GM12878 (cell line): ENCODE measurements around the gene SPDL1. TPM values are rescaled to one million over a fixed set of nuclear protein-coding genes. Genes with fewer than 3 reads are reported as not detected.

Experiments
- ATAC-seq: fragments of 200-7000 bp; cut with Tn5 transposase; 3 replicates; pipeline ENCODE4 v1.9.1; 2020; ENCODE audit warnings: mild to moderate bottlenecking, moderate library complexity
- BruUV-seq: library from RNA; stranded (reverse); fragments of 400-500 nt; replicated peaks from 2 replicates; lab custom pipeline; 2021; lab: Mats Ljungman, UMichigan
- CTCF ChIA-PET: fragments of 300-600 bp; sonication (Branson Sonifier 250); formaldehyde crosslinking; extraction: SDS; loops from one replicate; lab custom pipeline; 2021; ENCODE audit warnings: inconsistent platforms; lab: Yijun Ruan, JAX
- POLR2A ChIA-PET: fragments of 350-600 bp; formaldehyde crosslinking; extraction: SDS; loops from one replicate; lab custom pipeline; 2021; ENCODE audit warnings: inconsistent platforms; lab: Charles Lee
- RAD21 ChIA-PET: fragments of 300-600 bp; sonication (Branson Sonifier 250); formaldehyde crosslinking; loops from one replicate; lab custom pipeline; 2023; ENCODE audit warnings: antibody characterized with exemption; ENCODE audit not compliant: unreplicated experiment; lab: Charles Lee
- SMC1A ChIA-PET: fragments of 300-600 bp; sonication (Branson Sonifier 250); formaldehyde crosslinking; loops from one replicate; lab custom pipeline; 2023; ENCODE audit not compliant: unreplicated experiment, uncharacterized antibody; lab: Charles Lee
- DNase-seq: peaks from one replicate; pipeline ENCODE4 v3.0.0-alpha.2; 2011; ENCODE audit warnings: low read depth, low spot score
- FAIRE-seq: peaks from 3 replicates; lab custom pipeline; 2011; peaks lifted over from hg19 to GRCh38; lab: Jason Lieb, UNC
- H2AFZ ChIP-seq: 2 replicates; pipeline ENCODE4 v1.6.0; 2011; ENCODE audit warnings: low read depth, low read length, control low read depth; ENCODE audit not compliant: control insufficient read depth
- H3K27ac ChIP-seq: 2 replicates; pipeline ENCODE4 v1.5.1; 2011; ENCODE audit warnings: control low read depth; ENCODE audit not compliant: control insufficient read depth, insufficient read depth
- H3K27me3 ChIP-seq, 2 experiments: replicated peaks in 1 of 2; 2 replicates each; pipeline versions ENCODE4 v1.6.0 to v1.6.1; 2011; ENCODE audit warnings: low read length in 1 of 2; ENCODE audit not compliant: control insufficient read depth in 2 of 2, insufficient read depth in 2 of 2
- H3K36me3 ChIP-seq, 2 experiments: 2 replicates each; pipeline ENCODE4 v1.5.1; 2011; ENCODE audit warnings: low read length in 1 of 2; ENCODE audit not compliant: control insufficient read depth in 2 of 2, insufficient read depth in 2 of 2
- H3K4me1 ChIP-seq: 2 replicates; pipeline ENCODE4 v1.6.1; 2011; ENCODE audit warnings: mild to moderate bottlenecking, low read length, moderate library complexity, mixed read lengths; ENCODE audit not compliant: control insufficient read depth, insufficient read depth
- H3K4me2 ChIP-seq: 2 replicates; pipeline ENCODE4 v1.6.0; 2011; ENCODE audit warnings: control low read depth; ENCODE audit not compliant: control insufficient read depth, insufficient read depth
- H3K4me3 ChIP-seq: fragments of 200-600 bp; sonication (generic); 2 replicates; pipeline ENCODE4 v1.5.1; 2016
- H3K79me2 ChIP-seq: 2 replicates; pipeline ENCODE4 v1.6.0; 2011; ENCODE audit warnings: low read length; ENCODE audit not compliant: control insufficient read depth, insufficient read depth
- H3K9ac ChIP-seq: 2 replicates; pipeline ENCODE4 v1.8.0; 2011; ENCODE audit warnings: low read length, control low read depth, mixed read lengths; ENCODE audit not compliant: control insufficient read depth, insufficient read depth
- H3K9me3 ChIP-seq: replicated peaks from 3 replicates; pipeline ENCODE4 v1.5.1; 2011; ENCODE audit warnings: mild to moderate bottlenecking, low read length; ENCODE audit not compliant: control insufficient read depth, insufficient read depth
- H4K20me1 ChIP-seq: 2 replicates; pipeline ENCODE4 v1.6.0; 2011; ENCODE audit not compliant: control insufficient read depth, insufficient read depth
- BMI1 ChIP-seq: fragments of 450-650 bp; IDR thresholded peaks from 2 replicates; pipeline ENCODE4 v1.6.1; 2016; ENCODE audit warnings: mild to moderate bottlenecking, moderate library complexity, borderline replicate concordance
- EP300 ChIP-seq, 2 experiments: fragments of 150-350 bp in 1 of 2; IDR thresholded peaks; 2 replicates each; pipeline ENCODE4 v1.6.1; 2011 to 2012; ENCODE audit warnings: low read depth in 2 of 2, low read length in 2 of 2, borderline replicate concordance in 1 of 2, improper control_type of control experiment in 1 of 2, inconsistent platforms in 1 of 2; ENCODE audit not compliant: control insufficient read depth in 1 of 2
- JUNB ChIP-seq: IDR thresholded peaks from 2 replicates; pipeline ENCODE4 v1.6.1; 2016; ENCODE audit warnings: antibody characterized with exemption, mild to moderate bottlenecking
- JUND ChIP-seq: IDR thresholded peaks from 2 replicates; pipeline ENCODE4 v1.6.1; 2012; ENCODE audit warnings: low read depth, mild to moderate bottlenecking, low read length, improper control_type of control experiment, moderate library complexity
- KAT2A ChIP-seq: conservative IDR thresholded peaks from 2 replicates; pipeline ENCODE4 v1.6.1; 2011; ENCODE audit warnings: low read depth, low read length; ENCODE audit not compliant: control insufficient read depth
- MAX ChIP-seq: IDR thresholded peaks from 2 replicates; pipeline ENCODE4 v1.6.1; 2012; ENCODE audit warnings: low read depth, low read length, improper control_type of control experiment
- NRF1 ChIP-seq: conservative IDR thresholded peaks from 2 replicates; pipeline ENCODE4 v1.6.1; 2011; ENCODE audit warnings: mild to moderate bottlenecking, low read depth, low read length, improper control_type of control experiment
- PAX5 ChIP-seq: IDR thresholded peaks from 2 replicates; pipeline ENCODE4 v1.6.1; 2011; ENCODE audit warnings: low read depth, low read length, borderline replicate concordance
- POU2F2 ChIP-seq: IDR thresholded peaks from 3 replicates; pipeline ENCODE4 v1.6.1; 2011; ENCODE audit warnings: low read depth, mild to moderate bottlenecking, low read length, borderline replicate concordance
- SIN3A ChIP-seq: IDR thresholded peaks from 2 replicates; pipeline ENCODE4 v1.6.1; 2012; ENCODE audit warnings: low read depth, low read length, improper control_type of control experiment
- SMC3 ChIP-seq: IDR thresholded peaks from 2 replicates; pipeline ENCODE4 v1.6.1; 2011; ENCODE audit warnings: low read length, improper control_type of control experiment, borderline replicate concordance
- SPI1 ChIP-seq: IDR thresholded peaks from 2 replicates; pipeline ENCODE4 v1.6.1; 2011; ENCODE audit warnings: low read depth, mild to moderate bottlenecking, low read length, moderate library complexity, borderline replicate concordance; ENCODE audit not compliant: insufficient read depth
- SREBF1 ChIP-seq: IDR thresholded peaks from 2 replicates; pipeline ENCODE4 v1.6.1; 2012; ENCODE audit warnings: mild to moderate bottlenecking, low read length
- WGBS: methylation state at CpG from one replicate; pipeline ENCODE4 v1.1.6; 2016; ENCODE audit warnings: low lambda C conversion rate; ENCODE audit not compliant: insufficient replicate concordance, insufficient coverage; ENCODE audit errors: missing lambda C conversion rate; 5-methylcytosine and 5-hydroxymethylcytosine counted together
- in situ Hi-C: fragments of 300-500 bp; cut with MboI; formaldehyde crosslinking; loops from 9 replicates; pipeline ENCODE4 v1.14.3; 2018; ENCODE audit warnings: mixed read lengths
- intact Hi-C: fragments of 100-400 bp; cut with micrococcal nuclease; formaldehyde crosslinking; loops from one replicate; pipeline ENCODE4 v1.14.2; 2022; ENCODE audit not compliant: unreplicated experiment
- polyA plus RNA-seq, 11 experiments: library from polyadenylated mRNA; depleted of rRNA in 4 of 11; unstranded in 6 of 11; stranded (reverse) in 5 of 11; fragments of >200 nt; fragmentation: Nextera tagmentation in 4 of 11; fragmentation: Illumina TruSeq in 1 of 11; extraction: Ambion mirVana in 4 of 11; extraction: Trizol in 1 of 11; gene quantifications; 1 replicate in 1 of 11; 2 replicates in 10 of 11; pipeline versions ENCODE4 v1.2.1 to v1.2.3, GENCODE V29; 2011 to 2016; ENCODE audit warnings: inconsistent platforms in 2 of 11, missing spikeins in 2 of 11, low read depth in 1 of 11
- total RNA-seq, 4 experiments: library from RNA; depleted of rRNA in 3 of 4; stranded (reverse); fragments of >200 nt in 3 of 4; fragmentation: Illumina TruSeq in 1 of 4; extraction: Trizol in 1 of 4; gene quantifications; 2 replicates each; pipeline versions ENCODE4 v1.2.1 to v1.2.3, GENCODE V29; 2013 to 2021
- TF ChIP-seq, protein P1 (sequence below): fragments of 450-650 bp; IDR thresholded peaks from 2 replicates; pipeline ENCODE4 v1.6.1; 2017; ENCODE audit warnings: mild to moderate bottlenecking, moderate library complexity
- TF ChIP-seq, protein P2 (sequence below): IDR thresholded peaks from 2 replicates; pipeline ENCODE4 v1.6.1; 2012; ENCODE audit warnings: low read depth, low read length, improper control_type of control experiment
- TF ChIP-seq, protein P3 (sequence below): fragments of 450-650 bp; conservative IDR thresholded peaks from 2 replicates; pipeline ENCODE4 v1.6.1; 2017; ENCODE audit warnings: mild to moderate bottlenecking, moderate library complexity

The SPDL1 gene
- total and polyA plus RNA-seq, 10 of the 15 experiments (the other 5 are each of a cell fraction or from before 2014, with no cell fraction given), result 34.2 to 69.9 (median 46.0) TPM

- 24% methylated on average over 1 of the region's 1 CpG for WGBS
- Histone ChIP-seq H3K9me3 (no peaks in the 10 kb centered on the region), H3K9ac (no peak overlapping the region), H3K4me1 (no peaks in the 10 kb centered on the region), H3K4me2 (no peak overlapping the region), H3K27me3 (peaks cover 0 to 2% of the 10 kb centered on the region in 2 experiments; a peak in 3 of 4 replicates), H4K20me1 (no peaks in the 10 kb centered on the region), H3K79me2 (no peaks in the 10 kb centered on the region), H2AFZ (no peak overlapping the region), H3K36me3 (no peaks in the 10 kb centered on the region), H3K4me3 (no peak overlapping the region), H3K27ac (no peak overlapping the region)
- no TSS peak for BruUV-seq
- SMC1A ChIA-PET, result interaction anchor here (0.6 kb wide), 1 partner anchor 525 kb away, joined by 3 read pairs; no protein-coding TSS in a partner anchor
- CTCF ChIA-PET, result no interaction called here
- ATAC-seq (no peak), FAIRE-seq (no peak), DNase-seq (no peak)
- RAD21 ChIA-PET, result no interaction called here
- intact Hi-C loops, result no loop called here
- POLR2A ChIA-PET, result no interaction called here
- in situ Hi-C loops, result no loop called here
- TF ChIP-seq JUND (no peak), SPI1 (no peak), PAX5 (no peak), SIN3A (no peak), MAX (no peak), EP300 (IDR thresholded peaks at IDR 0.05; ENCODE audit: borderline replicate concordance in 1 of 2, control insufficient read depth in 1 of 2, low read depth in 2 of 2, low read length in 2 of 2) (no peak), POU2F2 (no peak), SMC3 (no peak), KAT2A (no peak), NRF1 (no peak), BMI1 (no peak), SREBF1 (no peak), JUNB (no peak)
- TF ChIP-seq, protein P1, sequence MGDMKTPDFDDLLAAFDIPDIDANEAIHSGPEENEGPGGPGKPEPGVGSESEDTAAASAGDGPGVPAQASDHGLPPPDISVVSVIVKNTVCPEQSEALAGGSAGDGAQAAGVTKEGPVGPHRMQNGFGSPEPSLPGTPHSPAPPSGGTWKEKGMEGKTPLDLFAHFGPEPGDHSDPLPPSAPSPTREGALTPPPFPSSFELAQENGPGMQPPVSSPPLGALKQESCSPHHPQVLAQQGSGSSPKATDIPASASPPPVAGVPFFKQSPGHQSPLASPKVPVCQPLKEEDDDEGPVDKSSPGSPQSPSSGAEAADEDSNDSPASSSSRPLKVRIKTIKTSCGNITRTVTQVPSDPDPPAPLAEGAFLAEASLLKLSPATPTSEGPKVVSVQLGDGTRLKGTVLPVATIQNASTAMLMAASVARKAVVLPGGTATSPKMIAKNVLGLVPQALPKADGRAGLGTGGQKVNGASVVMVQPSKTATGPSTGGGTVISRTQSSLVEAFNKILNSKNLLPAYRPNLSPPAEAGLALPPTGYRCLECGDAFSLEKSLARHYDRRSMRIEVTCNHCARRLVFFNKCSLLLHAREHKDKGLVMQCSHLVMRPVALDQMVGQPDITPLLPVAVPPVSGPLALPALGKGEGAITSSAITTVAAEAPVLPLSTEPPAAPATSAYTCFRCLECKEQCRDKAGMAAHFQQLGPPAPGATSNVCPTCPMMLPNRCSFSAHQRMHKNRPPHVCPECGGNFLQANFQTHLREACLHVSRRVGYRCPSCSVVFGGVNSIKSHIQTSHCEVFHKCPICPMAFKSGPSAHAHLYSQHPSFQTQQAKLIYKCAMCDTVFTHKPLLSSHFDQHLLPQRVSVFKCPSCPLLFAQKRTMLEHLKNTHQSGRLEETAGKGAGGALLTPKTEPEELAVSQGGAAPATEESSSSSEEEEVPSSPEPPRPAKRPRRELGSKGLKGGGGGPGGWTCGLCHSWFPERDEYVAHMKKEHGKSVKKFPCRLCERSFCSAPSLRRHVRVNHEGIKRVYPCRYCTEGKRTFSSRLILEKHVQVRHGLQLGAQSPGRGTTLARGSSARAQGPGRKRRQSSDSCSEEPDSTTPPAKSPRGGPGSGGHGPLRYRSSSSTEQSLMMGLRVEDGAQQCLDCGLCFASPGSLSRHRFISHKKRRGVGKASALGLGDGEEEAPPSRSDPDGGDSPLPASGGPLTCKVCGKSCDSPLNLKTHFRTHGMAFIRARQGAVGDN, result no peak
- TF ChIP-seq, protein P2, sequence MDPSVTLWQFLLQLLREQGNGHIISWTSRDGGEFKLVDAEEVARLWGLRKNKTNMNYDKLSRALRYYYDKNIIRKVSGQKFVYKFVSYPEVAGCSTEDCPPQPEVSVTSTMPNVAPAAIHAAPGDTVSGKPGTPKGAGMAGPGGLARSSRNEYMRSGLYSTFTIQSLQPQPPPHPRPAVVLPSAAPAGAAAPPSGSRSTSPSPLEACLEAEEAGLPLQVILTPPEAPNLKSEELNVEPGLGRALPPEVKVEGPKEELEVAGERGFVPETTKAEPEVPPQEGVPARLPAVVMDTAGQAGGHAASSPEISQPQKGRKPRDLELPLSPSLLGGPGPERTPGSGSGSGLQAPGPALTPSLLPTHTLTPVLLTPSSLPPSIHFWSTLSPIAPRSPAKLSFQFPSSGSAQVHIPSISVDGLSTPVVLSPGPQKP, result no peak
- TF ChIP-seq, protein P3, sequence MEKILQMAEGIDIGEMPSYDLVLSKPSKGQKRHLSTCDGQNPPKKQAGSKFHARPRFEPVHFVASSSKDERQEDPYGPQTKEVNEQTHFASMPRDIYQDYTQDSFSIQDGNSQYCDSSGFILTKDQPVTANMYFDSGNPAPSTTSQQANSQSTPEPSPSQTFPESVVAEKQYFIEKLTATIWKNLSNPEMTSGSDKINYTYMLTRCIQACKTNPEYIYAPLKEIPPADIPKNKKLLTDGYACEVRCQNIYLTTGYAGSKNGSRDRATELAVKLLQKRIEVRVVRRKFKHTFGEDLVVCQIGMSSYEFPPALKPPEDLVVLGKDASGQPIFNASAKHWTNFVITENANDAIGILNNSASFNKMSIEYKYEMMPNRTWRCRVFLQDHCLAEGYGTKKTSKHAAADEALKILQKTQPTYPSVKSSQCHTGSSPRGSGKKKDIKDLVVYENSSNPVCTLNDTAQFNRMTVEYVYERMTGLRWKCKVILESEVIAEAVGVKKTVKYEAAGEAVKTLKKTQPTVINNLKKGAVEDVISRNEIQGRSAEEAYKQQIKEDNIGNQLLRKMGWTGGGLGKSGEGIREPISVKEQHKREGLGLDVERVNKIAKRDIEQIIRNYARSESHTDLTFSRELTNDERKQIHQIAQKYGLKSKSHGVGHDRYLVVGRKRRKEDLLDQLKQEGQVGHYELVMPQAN, result no peak
These were observed 17.4 kb upstream of the SPDL1 start for GRCh38 chr5:169566202-169566601.
